HepG2 (cell line): ENCODE results near the gene ABAT. TPM values are rescaled to one million over a fixed set of nuclear protein-coding genes. Genes with fewer than 3 reads are reported as not detected.

Experiments
- FOXJ3 ChIP-seq: sonication (generic); formaldehyde crosslinking; IDR thresholded peaks from 2 replicates; pipeline ENCODE4 v1.4.0; 2020; ENCODE audit warnings: missing genetic modification reagents, mild to moderate bottlenecking, borderline replicate concordance
- FOXM1 ChIP-seq: sonication (generic); formaldehyde crosslinking; IDR thresholded peaks from 2 replicates; pipeline ENCODE4 v1.5.0; 2020; ENCODE audit warnings: missing genetic modification reagents
- HDAC6 ChIP-seq: fragments of 200-600 bp; sonication (generic); IDR thresholded peaks from 2 replicates; pipeline ENCODE4 v1.7.0; 2017; ENCODE audit warnings: mild to moderate bottlenecking, antibody characterized with exemption, low read length, low read depth
- KLF12 ChIP-seq: sonication (generic); formaldehyde crosslinking; IDR thresholded peaks from 2 replicates; pipeline ENCODE4 v1.4.0; 2020; ENCODE audit warnings: missing genetic modification reagents, borderline replicate concordance
- MAFG ChIP-seq: sonication (generic); formaldehyde crosslinking; IDR thresholded peaks from 2 replicates; pipeline ENCODE4 v1.5.1; 2020; ENCODE audit warnings: mild to moderate bottlenecking, missing genetic modification reagents
- NAIF1 ChIP-seq: sonication (generic); formaldehyde crosslinking; IDR thresholded peaks from 2 replicates; pipeline ENCODE4 v1.5.0; 2020; ENCODE audit warnings: mild to moderate bottlenecking, missing genetic modification reagents, borderline replicate concordance
- RFX3 ChIP-seq: IDR thresholded peaks from 2 replicates; pipeline ENCODE4 v1.6.1; 2016; ENCODE audit warnings: missing biosample characterization, missing genetic modification reagents
- SALL2 ChIP-seq: sonication (generic); formaldehyde crosslinking; IDR thresholded peaks from 2 replicates; pipeline ENCODE4 v1.8.1; 2023; ENCODE audit warnings: mild to moderate bottlenecking, missing genetic modification reagents, inconsistent platforms
- SRSF9 ChIP-seq: fragments of 200-400 bp; formaldehyde crosslinking; IDR thresholded peaks from 2 replicates; pipeline ENCODE4 v1.6.1; 2018; ENCODE audit warnings: borderline replicate concordance, mild to moderate bottlenecking, low read depth, low read length; ENCODE audit not compliant: insufficient read depth, poor library complexity, severe bottlenecking
- XRCC5 ChIP-seq: fragments of 200-400 bp; formaldehyde crosslinking; optimal IDR thresholded peaks from 2 replicates; pipeline ENCODE3; 2017; ENCODE audit warnings: mild to moderate bottlenecking, low read length
- ZNF766 ChIP-seq: sonication (generic); formaldehyde crosslinking; IDR thresholded peaks from 2 replicates; pipeline ENCODE4 v1.5.0; 2020; ENCODE audit warnings: missing genetic modification reagents, borderline replicate concordance
- polyA plus RNA-seq, 8 experiments: library from polyadenylated mRNA; depleted of rRNA in 3 of 8; stranded (reverse) in 7 of 8; unstranded in 1 of 8; fragments of >200 nt; fragmentation: Illumina TruSeq in 4 of 8; extraction: Trizol in 4 of 8; gene quantifications; 2 replicates each; pipeline versions ENCODE4 v1.2.1 to v1.2.3, GENCODE V29; 2011 to 2016; ENCODE audit warnings: low read depth in 4 of 8, missing spikeins in 1 of 8, mixed read lengths in 1 of 8; ENCODE audit not compliant: insufficient read depth in 1 of 8
- total RNA-seq, 5 experiments: library from RNA; depleted of rRNA; stranded (reverse); fragments of >200 nt; fragmentation: Illumina TruSeq; extraction: Trizol; gene quantifications; 2 replicates each; pipeline ENCODE4 v1.2.3, GENCODE V29; 2016; ENCODE audit warnings: low read depth in 1 of 5
- TF ChIP-seq, protein P1 (sequence below): sonication (generic); formaldehyde crosslinking; IDR thresholded peaks from 2 replicates; pipeline ENCODE4 v1.9.0; 2021; ENCODE audit warnings: mild to moderate bottlenecking, missing genetic modification reagents
- TF ChIP-seq, protein P2 (sequence below): sonication (generic); formaldehyde crosslinking; IDR thresholded peaks from 2 replicates; pipeline ENCODE4 v1.8.0; 2022; ENCODE audit warnings: mild to moderate bottlenecking, missing genetic modification reagents
- TF ChIP-seq, protein P3 (sequence below): sonication (generic); formaldehyde crosslinking; IDR thresholded peaks from 2 replicates; pipeline ENCODE4 v1.4.0; 2020; ENCODE audit warnings: missing genetic modification reagents

Gene ABAT
- total and polyA plus RNA-seq, 2 of the 13 experiments (the other 11 are each of a cell fraction or from before 2014, with no cell fraction given), result 47.6 to 97.3 TPM

DNA sequence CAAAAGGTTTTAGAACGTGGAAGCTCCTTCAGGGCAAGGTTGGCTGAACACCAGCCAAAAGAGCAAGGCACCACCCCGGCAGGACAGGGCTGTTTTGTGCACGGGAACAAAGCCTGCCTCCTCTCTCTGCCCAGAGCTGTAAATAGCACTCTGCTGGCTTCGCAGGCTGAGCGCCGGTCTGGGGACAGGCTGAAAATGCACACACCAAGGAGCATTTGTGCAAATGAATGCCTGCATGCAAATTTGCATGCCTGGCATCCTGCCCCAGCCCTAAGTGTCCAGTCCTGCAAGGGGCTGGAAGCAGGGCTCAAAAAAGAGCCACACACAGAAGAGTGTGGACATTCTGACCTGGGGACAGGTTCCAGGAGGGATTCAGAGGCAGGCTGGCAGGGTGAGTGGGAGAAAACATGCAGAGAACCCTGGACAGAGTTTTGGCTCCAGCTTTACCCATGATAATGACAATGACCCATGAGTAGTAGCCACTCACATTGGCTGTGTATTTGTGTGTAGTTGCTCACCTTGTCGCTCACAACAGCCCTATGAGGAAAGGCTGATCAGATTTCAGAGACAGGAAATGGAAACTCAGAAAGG is 11.7 kb downstream of the ABAT start (continued):
- TF ChIP-seq ZNF766 (CRISPR knock-in tag) (peak; percentile 85; the same call in 1 of the 2 replicates), SALL2 (0 out of 2 replicates have a peak, but pooled peaks have one; percentile 61), FOXM1 (CRISPR knock-in tag) (0 out of 2 replicates have a peak, but pooled peaks have one; percentile 62), XRCC5 (peak; percentile 27), HDAC6 (no peak), MAFG (CRISPR knock-in tag) (no peak), RFX3 (CRISPR knock-in tag) (no peak), FOXJ3 (CRISPR knock-in tag) (0 out of 2 replicates have a peak, but pooled peaks have one; percentile 36), KLF12 (CRISPR knock-in tag) (0 out of 2 replicates have a peak, but pooled peaks have one; percentile 61), NAIF1 (CRISPR knock-in tag) (no peak), SRSF9 (no peak)
- TF ChIP-seq, protein P1, sequence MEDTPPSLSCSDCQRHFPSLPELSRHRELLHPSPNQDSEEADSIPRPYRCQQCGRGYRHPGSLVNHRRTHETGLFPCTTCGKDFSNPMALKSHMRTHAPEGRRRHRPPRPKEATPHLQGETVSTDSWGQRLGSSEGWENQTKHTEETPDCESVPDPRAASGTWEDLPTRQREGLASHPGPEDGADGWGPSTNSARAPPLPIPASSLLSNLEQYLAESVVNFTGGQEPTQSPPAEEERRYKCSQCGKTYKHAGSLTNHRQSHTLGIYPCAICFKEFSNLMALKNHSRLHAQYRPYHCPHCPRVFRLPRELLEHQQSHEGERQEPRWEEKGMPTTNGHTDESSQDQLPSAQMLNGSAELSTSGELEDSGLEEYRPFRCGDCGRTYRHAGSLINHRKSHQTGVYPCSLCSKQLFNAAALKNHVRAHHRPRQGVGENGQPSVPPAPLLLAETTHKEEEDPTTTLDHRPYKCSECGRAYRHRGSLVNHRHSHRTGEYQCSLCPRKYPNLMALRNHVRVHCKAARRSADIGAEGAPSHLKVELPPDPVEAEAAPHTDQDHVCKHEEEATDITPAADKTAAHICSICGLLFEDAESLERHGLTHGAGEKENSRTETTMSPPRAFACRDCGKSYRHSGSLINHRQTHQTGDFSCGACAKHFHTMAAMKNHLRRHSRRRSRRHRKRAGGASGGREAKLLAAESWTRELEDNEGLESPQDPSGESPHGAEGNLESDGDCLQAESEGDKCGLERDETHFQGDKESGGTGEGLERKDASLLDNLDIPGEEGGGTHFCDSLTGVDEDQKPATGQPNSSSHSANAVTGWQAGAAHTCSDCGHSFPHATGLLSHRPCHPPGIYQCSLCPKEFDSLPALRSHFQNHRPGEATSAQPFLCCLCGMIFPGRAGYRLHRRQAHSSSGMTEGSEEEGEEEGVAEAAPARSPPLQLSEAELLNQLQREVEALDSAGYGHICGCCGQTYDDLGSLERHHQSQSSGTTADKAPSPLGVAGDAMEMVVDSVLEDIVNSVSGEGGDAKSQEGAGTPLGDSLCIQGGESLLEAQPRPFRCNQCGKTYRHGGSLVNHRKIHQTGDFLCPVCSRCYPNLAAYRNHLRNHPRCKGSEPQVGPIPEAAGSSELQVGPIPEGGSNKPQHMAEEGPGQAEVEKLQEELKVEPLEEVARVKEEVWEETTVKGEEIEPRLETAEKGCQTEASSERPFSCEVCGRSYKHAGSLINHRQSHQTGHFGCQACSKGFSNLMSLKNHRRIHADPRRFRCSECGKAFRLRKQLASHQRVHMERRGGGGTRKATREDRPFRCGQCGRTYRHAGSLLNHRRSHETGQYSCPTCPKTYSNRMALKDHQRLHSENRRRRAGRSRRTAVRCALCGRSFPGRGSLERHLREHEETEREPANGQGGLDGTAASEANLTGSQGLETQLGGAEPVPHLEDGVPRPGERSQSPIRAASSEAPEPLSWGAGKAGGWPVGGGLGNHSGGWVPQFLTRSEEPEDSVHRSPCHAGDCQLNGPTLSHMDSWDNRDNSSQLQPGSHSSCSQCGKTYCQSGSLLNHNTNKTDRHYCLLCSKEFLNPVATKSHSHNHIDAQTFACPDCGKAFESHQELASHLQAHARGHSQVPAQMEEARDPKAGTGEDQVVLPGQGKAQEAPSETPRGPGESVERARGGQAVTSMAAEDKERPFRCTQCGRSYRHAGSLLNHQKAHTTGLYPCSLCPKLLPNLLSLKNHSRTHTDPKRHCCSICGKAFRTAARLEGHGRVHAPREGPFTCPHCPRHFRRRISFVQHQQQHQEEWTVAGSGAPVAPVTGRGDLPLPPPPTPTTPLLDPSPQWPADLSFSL (CRISPR knock-in tag), result peak; percentile 13; the same call in 1 of the 2 replicates
- TF ChIP-seq, protein P2, sequence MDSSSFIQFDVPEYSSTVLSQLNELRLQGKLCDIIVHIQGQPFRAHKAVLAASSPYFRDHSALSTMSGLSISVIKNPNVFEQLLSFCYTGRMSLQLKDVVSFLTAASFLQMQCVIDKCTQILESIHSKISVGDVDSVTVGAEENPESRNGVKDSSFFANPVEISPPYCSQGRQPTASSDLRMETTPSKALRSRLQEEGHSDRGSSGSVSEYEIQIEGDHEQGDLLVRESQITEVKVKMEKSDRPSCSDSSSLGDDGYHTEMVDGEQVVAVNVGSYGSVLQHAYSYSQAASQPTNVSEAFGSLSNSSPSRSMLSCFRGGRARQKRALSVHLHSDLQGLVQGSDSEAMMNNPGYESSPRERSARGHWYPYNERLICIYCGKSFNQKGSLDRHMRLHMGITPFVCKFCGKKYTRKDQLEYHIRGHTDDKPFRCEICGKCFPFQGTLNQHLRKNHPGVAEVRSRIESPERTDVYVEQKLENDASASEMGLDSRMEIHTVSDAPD (CRISPR knock-in tag), result no peak
- TF ChIP-seq, protein P3, sequence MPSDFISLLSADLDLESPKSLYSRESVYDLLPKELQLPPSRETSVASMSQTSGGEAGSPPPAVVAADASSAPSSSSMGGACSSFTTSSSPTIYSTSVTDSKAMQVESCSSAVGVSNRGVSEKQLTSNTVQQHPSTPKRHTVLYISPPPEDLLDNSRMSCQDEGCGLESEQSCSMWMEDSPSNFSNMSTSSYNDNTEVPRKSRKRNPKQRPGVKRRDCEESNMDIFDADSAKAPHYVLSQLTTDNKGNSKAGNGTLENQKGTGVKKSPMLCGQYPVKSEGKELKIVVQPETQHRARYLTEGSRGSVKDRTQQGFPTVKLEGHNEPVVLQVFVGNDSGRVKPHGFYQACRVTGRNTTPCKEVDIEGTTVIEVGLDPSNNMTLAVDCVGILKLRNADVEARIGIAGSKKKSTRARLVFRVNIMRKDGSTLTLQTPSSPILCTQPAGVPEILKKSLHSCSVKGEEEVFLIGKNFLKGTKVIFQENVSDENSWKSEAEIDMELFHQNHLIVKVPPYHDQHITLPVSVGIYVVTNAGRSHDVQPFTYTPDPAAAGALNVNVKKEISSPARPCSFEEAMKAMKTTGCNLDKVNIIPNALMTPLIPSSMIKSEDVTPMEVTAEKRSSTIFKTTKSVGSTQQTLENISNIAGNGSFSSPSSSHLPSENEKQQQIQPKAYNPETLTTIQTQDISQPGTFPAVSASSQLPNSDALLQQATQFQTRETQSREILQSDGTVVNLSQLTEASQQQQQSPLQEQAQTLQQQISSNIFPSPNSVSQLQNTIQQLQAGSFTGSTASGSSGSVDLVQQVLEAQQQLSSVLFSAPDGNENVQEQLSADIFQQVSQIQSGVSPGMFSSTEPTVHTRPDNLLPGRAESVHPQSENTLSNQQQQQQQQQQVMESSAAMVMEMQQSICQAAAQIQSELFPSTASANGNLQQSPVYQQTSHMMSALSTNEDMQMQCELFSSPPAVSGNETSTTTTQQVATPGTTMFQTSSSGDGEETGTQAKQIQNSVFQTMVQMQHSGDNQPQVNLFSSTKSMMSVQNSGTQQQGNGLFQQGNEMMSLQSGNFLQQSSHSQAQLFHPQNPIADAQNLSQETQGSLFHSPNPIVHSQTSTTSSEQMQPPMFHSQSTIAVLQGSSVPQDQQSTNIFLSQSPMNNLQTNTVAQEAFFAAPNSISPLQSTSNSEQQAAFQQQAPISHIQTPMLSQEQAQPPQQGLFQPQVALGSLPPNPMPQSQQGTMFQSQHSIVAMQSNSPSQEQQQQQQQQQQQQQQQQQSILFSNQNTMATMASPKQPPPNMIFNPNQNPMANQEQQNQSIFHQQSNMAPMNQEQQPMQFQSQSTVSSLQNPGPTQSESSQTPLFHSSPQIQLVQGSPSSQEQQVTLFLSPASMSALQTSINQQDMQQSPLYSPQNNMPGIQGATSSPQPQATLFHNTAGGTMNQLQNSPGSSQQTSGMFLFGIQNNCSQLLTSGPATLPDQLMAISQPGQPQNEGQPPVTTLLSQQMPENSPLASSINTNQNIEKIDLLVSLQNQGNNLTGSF, result 0 out of 2 replicates have a peak, but pooled peaks have one; percentile 59
